G401 (cell line): Measurements from ENCODE around the gene MIDN. TPM values are rescaled to one million over a fixed set of nuclear protein-coding genes. Genes with fewer than 3 reads are reported as not detected.
"Not testable (repeated sequence)": the region's sequence is repeated elsewhere in the genome, so short reads cannot be mapped to it uniquely, and the experiment has no call there.

ENCODE experiments used
- DNase-seq: peaks from one replicate; pipeline ENCODE4 v3.0.0-alpha.2; 2015; ENCODE audit warnings: low spot score
- in situ Hi-C: cut with HindIII; loops from 2 replicates; pipeline ENCODE4 v1.10.0; 2016; ENCODE audit warnings: low sequenced_read_pairs, mixed read lengths
- total RNA-seq: library from RNA; depleted of rRNA; stranded (reverse); fragments of >200 nt; shearing (Covaris generic); gene quantifications from 2 replicates; pipeline ENCODE4 v1.2.3, GENCODE V29; 2014; rRNA removed

MIDN gene
- total RNA-seq, 1 experiment from 2014 or later = 14.0 TPM

GRCh38 chr19:1299801-1300200 lies 51.4 kb downstream of the MIDN start:
- in situ Hi-C loops = no loop called here
- DNase-seq = no peak

- DNase-seq = no peak
- in situ Hi-C loops = no loop called here
Observed at GRCh38 chr19:1300744-1301490, 52.5 kb downstream of the MIDN start.

- in situ Hi-C loops = no loop called here
- no peak for DNase-seq
Observed at GRCh38 chr19:1302533-1303239, 54.3 kb downstream of the MIDN start.

- DNase-seq = no peak
- in situ Hi-C loops = no loop called here
Observed at GRCh38 chr19:1304197-1304924, 56.0 kb downstream of the MIDN start.

- DNase-seq, in situ Hi-C loops: not testable (repeated sequence)
Observed at GRCh38 chr19:1305354-1305753, 57.0 kb downstream of the MIDN start.

- in situ Hi-C loops = no loop called here
- DNase-seq = no peak
Observed at GRCh38 chr19:1307320-1307719, 58.9 kb downstream of the MIDN start.

GRCh38 chr19:1307755-1308303 lies 59.4 kb downstream of the MIDN start:
- DNase-seq = no peak
- in situ Hi-C loops = no loop called here

GRCh38 chr19:1308718-1309117 lies 60.3 kb downstream of the MIDN start:
- DNase-seq = no peak
- in situ Hi-C loops = no loop called here

Other genes starting within 250 kb of the MIDN start
- 0.74 and 3.5 TPM in 2 replicates for gene GRIN3B, start 248.2 kb upstream of the MIDN start, total RNA-seq
- gene TMEM259, start 227.5 kb upstream of the MIDN start, total RNA-seq = 131 and 142 TPM in 2 replicates
- not detected in 2 replicates for gene RNU6-2, start 227.1 kb upstream of the MIDN start, total RNA-seq
- 245 and 296 TPM in 2 replicates for gene CNN2, start 222.0 kb upstream of the MIDN start, total RNA-seq
- gene ABCA7, start 208.5 kb upstream of the MIDN start, total RNA-seq = 6.2 and 13.9 TPM in 2 replicates
- 126 and 134 TPM in 2 replicates for gene ARHGAP45, start 181.4 kb upstream of the MIDN start, total RNA-seq
- 326 and 355 TPM in 2 replicates for gene POLR2E, start 153.2 kb upstream of the MIDN start, total RNA-seq
- 593 and 784 TPM in 2 replicates for gene GPX4, start 144.6 kb upstream of the MIDN start, total RNA-seq
- gene SBNO2, start 74.3 kb upstream of the MIDN start, total RNA-seq = 22.3 and 25.1 TPM in 2 replicates
- gene STK11, start 42.8 kb upstream of the MIDN start, total RNA-seq = 83.6 and 94.8 TPM in 2 replicates
- 3.6 and 5.6 TPM in 2 replicates for gene CBARP, start 10.6 kb upstream of the MIDN start, total RNA-seq
- gene ATP5F1D, start 6.8 kb upstream of the MIDN start, total RNA-seq = 61.3 and 98.5 TPM in 2 replicates
- 196 and 215 TPM in 2 replicates for gene CIRBP, start 20.7 kb downstream of the MIDN start, total RNA-seq
- gene FAM174C, start 26.9 kb downstream of the MIDN start, total RNA-seq = 37.9 and 45.0 TPM in 2 replicates
- 0.31 and 1.3 TPM in 2 replicates for gene EFNA2, start 37.3 kb downstream of the MIDN start, total RNA-seq
- gene NDUFS7, start 135.3 kb downstream of the MIDN start, total RNA-seq = 123 TPM in 2 replicates
- gene GAMT, start 153.0 kb downstream of the MIDN start, total RNA-seq = 110 and 116 TPM in 2 replicates
- 153 and 193 TPM in 2 replicates for gene DAZAP1, start 159.0 kb downstream of the MIDN start, total RNA-seq
- gene RPS15, start 189.8 kb downstream of the MIDN start, total RNA-seq = 1,108 and 1,164 TPM in 2 replicates
- gene APC2, start 201.5 kb downstream of the MIDN start, total RNA-seq = 13.4 and 15.4 TPM in 2 replicates
- gene C19orf25, start 230.6 kb downstream of the MIDN start, total RNA-seq = 86.7 and 90.0 TPM in 2 replicates
- gene PCSK4, start 241.8 kb downstream of the MIDN start, total RNA-seq = 1.8 and 9.2 TPM in 2 replicates
- gene REEP6, start 242.6 kb downstream of the MIDN start, total RNA-seq = 18.4 and 20.6 TPM in 2 replicates